Ishikawa (cell line): ENCODE measurements around the gene PLXNA4.

Experiments used
- CEBPB ChIP-seq: IDR thresholded peaks from 2 replicates; pipeline ENCODE4 v1.6.1; 2012
- CREB1 ChIP-seq: IDR thresholded peaks from 2 replicates; pipeline ENCODE4 v1.6.1; 2012; ENCODE audit warnings: low read depth
- EGR1 ChIP-seq: IDR thresholded peaks from 2 replicates; pipeline ENCODE4 v1.6.1; 2012
- EP300 ChIP-seq: IDR thresholded peaks from 2 replicates; pipeline ENCODE4 v1.6.1; 2012; ENCODE audit warnings: borderline replicate concordance
- FOXM1 ChIP-seq: IDR thresholded peaks from 2 replicates; pipeline ENCODE4 v1.6.1; 2012; ENCODE audit warnings: low read depth, borderline replicate concordance
- NFIC ChIP-seq: IDR thresholded peaks from 2 replicates; pipeline ENCODE4 v1.6.1; 2012
- RAD21 ChIP-seq: IDR thresholded peaks from 2 replicates; pipeline ENCODE4 v1.6.1; 2012; ENCODE audit warnings: low read depth
- TAF1 ChIP-seq: IDR thresholded peaks from 2 replicates; pipeline ENCODE4 v1.6.1; 2012; ENCODE audit warnings: low read depth, mild to moderate bottlenecking
- TCF12 ChIP-seq: IDR thresholded peaks from 2 replicates; pipeline ENCODE4 v1.6.1; 2012; ENCODE audit warnings: low read depth
- TEAD4 ChIP-seq: IDR thresholded peaks from 2 replicates; pipeline ENCODE4 v1.6.1; 2012
- YY1 ChIP-seq: IDR thresholded peaks from 2 replicates; pipeline ENCODE4 v1.6.1; 2012; ENCODE audit warnings: low read depth
- ZBTB7A ChIP-seq: IDR thresholded peaks from 2 replicates; pipeline ENCODE4 v1.6.1; 2012; ENCODE audit warnings: low read depth
- TF ChIP-seq, protein P1 (sequence below): IDR thresholded peaks from 2 replicates; pipeline ENCODE4 v1.6.1; 2012
- TF ChIP-seq, protein P2 (sequence below): IDR thresholded peaks from 2 replicates; pipeline ENCODE4 v1.6.1; 2012; ENCODE audit warnings: low read depth, mild to moderate bottlenecking
- TF ChIP-seq, protein P3 (sequence below): IDR thresholded peaks from 2 replicates; pipeline ENCODE4 v1.6.1; 2012

PLXNA4 gene

DNA sequence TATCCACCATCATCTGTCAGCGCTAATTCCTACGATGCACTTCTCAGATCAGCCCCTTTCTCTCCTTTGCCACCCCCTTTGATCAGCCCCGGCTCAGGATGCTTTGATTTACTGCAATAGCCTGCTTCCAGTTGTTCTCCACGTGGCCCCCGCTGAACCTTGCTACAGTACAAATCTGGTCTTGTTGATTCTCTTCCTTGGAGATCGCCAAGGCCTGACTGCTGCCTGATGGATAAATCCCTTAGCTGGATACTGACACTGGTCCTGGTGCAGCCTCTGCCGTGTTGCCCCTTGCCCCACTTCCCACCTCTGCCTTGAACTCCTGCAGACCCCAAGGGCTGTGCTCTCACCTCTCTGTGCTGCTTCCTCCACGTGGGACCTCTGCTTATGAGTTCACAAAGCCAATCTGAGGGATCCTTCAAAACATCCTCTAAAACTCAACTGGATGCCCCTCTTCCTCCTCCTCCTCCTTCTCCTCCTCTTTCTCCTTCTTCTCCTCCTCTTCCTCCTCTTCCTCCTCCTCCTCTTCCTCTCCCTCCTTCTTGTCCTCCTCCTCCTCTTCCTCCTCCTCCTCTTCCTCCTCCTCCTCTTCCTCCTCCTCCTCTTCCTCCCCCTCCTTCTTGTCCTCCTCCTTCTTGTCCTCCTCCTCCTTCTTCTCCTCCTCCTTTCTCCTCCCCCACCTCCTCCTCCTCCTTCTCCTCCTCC, 15.3 kb downstream of the PLXNA4 start:
- no peak for TF ChIP-seq CREB1
- TF ChIP-seq CEBPB: no peak
- no peak for TF ChIP-seq YY1
- no peak for TF ChIP-seq TCF12
- TF ChIP-seq FOXM1: no peak
- TF ChIP-seq EGR1: no peak
- TF ChIP-seq, protein P1, sequence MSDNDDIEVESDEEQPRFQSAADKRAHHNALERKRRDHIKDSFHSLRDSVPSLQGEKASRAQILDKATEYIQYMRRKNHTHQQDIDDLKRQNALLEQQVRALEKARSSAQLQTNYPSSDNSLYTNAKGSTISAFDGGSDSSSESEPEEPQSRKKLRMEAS: no peak
- no peak for TF ChIP-seq EP300
- no peak for TF ChIP-seq RAD21

DNA sequence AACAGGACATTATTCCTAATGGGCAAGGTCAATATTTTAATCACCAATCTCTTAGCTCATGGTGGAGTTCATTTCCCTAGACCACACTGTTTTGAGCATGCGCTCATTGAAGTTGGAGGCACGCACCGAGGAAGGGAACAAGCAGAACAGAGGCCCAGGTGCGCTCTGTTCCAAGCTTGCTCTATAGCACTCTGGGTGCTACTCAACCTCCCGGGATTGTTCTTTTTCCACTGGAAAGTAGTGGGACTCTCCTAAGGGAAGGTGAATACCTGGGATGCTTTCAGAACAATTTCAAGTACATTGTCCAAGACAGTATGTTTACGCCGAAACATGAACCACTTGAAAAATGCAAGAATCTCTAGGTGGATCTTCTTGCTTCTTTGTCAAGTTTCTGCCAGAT, 16.2 kb downstream of the PLXNA4 start:
- TF ChIP-seq NFIC (no peak), YY1 (no peak), EP300 (no peak), RAD21 (no peak)
- TF ChIP-seq, protein P2, sequence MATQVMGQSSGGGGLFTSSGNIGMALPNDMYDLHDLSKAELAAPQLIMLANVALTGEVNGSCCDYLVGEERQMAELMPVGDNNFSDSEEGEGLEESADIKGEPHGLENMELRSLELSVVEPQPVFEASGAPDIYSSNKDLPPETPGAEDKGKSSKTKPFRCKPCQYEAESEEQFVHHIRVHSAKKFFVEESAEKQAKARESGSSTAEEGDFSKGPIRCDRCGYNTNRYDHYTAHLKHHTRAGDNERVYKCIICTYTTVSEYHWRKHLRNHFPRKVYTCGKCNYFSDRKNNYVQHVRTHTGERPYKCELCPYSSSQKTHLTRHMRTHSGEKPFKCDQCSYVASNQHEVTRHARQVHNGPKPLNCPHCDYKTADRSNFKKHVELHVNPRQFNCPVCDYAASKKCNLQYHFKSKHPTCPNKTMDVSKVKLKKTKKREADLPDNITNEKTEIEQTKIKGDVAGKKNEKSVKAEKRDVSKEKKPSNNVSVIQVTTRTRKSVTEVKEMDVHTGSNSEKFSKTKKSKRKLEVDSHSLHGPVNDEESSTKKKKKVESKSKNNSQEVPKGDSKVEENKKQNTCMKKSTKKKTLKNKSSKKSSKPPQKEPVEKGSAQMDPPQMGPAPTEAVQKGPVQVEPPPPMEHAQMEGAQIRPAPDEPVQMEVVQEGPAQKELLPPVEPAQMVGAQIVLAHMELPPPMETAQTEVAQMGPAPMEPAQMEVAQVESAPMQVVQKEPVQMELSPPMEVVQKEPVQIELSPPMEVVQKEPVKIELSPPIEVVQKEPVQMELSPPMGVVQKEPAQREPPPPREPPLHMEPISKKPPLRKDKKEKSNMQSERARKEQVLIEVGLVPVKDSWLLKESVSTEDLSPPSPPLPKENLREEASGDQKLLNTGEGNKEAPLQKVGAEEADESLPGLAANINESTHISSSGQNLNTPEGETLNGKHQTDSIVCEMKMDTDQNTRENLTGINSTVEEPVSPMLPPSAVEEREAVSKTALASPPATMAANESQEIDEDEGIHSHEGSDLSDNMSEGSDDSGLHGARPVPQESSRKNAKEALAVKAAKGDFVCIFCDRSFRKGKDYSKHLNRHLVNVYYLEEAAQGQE: no peak

DNA sequence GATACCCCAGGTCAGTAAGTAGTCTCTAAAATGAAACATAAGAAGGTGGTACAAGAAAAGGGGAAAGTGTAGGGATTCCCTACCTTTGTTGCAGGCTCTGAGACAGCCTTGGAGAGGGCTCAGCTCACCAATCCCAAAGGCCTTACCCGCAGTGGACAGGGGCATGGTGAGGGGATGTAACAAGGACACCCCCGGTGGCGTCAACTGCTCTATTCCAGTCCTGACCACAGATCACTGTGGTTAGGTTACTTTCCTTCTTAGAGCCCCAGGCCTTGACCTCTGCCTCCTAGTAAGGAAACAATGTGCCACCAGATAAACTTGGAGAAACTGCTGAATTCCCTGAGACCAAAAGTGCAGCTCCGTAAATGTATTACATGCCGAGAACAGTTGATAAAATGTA, 17.5 kb downstream of the PLXNA4 start:
- no peak for TF ChIP-seq FOXM1
- TF ChIP-seq EP300: no peak

DNA sequence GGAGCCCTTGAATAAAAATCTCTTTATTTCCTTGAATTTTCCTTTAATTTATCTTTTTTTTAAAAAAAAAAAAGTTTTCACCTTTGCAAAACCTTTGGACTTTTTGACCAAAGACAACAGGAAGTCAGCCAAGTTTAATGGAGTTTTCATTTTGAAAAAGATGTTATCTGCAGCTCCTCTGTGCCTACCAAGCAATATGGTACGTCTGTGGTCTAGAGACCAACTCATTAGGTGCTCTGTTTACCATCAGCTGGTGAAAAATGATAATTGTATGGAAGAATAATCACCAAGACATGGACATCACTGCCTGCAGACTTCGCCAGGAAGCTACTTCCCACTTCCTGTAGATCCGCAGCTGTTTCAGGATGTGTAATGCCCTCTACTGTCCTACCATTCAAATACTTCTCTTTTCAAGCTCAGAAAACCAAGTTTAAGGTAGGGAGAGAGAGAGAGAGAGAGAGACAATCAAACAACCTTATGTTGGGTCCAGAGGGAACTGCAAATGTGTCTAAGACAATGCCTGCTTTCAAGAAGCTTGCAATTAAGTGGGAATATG, 18.7 kb downstream of the PLXNA4 start:
- TF ChIP-seq EGR1 (no peak), EP300 (no peak), RAD21 (no peak), CEBPB (no peak), FOXM1 (no peak), ZBTB7A (no peak), NFIC (no peak), TCF12 (no peak), YY1 (no peak), TAF1 (no peak), TEAD4 (no peak), CREB1 (no peak)
- TF ChIP-seq, protein P3, sequence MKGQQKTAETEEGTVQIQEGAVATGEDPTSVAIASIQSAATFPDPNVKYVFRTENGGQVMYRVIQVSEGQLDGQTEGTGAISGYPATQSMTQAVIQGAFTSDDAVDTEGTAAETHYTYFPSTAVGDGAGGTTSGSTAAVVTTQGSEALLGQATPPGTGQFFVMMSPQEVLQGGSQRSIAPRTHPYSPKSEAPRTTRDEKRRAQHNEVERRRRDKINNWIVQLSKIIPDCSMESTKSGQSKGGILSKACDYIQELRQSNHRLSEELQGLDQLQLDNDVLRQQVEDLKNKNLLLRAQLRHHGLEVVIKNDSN: no peak
- TF ChIP-seq, protein P1: no peak
- TF ChIP-seq, protein P2: no peak

DNA sequence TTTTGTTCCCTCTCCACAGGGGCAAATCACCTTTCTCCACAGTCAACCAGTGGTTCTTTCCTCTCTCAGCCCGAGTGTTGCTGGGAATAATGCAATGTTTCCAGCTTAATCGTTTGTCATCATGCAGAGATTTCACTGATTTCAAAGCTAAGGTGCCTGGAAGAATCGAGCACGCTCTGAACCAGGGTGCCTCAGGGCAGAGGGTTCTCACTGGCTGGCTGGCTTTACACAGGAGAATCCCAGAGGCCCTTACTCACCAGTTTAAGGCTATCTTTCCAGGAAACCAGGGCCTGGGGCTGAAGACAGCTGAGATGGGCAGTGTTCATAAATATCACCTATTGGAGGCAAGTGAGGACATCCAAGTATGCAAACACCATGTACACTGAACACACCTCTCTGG, 21.8 kb downstream of the PLXNA4 start:
- no peak for TF ChIP-seq FOXM1
- TF ChIP-seq TEAD4: no peak

DNA sequence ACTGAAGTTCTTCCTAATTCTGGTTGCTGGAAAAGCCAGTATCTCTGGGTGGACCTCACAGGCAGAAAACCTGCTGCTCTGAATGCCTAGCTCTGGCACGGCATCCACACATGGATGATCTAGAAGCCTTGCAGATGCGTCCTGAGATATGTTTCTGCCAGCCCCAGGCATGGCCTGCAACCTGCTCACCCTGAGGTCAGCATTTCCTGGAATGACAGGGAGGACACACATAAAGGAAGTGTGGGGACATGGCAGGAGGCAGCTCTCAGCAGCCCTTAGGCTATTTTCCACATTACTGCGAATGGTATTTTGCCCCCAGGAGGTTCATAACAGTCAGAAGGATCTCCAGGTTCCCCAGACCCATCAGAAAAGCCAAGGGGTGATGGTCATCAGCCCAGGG, 23.2 kb downstream of the PLXNA4 start:
- TF ChIP-seq ZBTB7A (no peak), TEAD4 (no peak), RAD21 (no peak), CEBPB (no peak), EGR1 (no peak), FOXM1 (no peak), EP300 (no peak), CREB1 (no peak), NFIC (no peak), TAF1 (no peak), YY1 (no peak)
- TF ChIP-seq, protein P3: no peak
- TF ChIP-seq, protein P1: no peak
- TF ChIP-seq, protein P2: no peak
